Activated CD4-positive, alpha-beta T cell treated with anti-CD3 and anti-CD28 coated beads, Interleukin-2, Interleukin-6, amounts not matched to agents 100 ng/mL and 50 ng/mL, durations not matched to agents 16 hours and 8 hours (primary cell): ENCODE measurements around the gene TYMS.
A peak's percentile ranks its signal among the peaks of the same experiment; 100 is the strongest.

Source experiments
- DNase-seq: peaks from one replicate; pipeline ENCODE4 v3.0.0-alpha.2; 2020

The TYMS gene

GRCh38 chr18:657311-658000, at the start of gene TYMS:
Gene TYMS (plus strand): TSS chr18:657653. CDS start chr18:657743, 90 bp downstream.
- peak; percentile 82 for DNase-seq

GRCh38 chr18:607930-608329, 49.5 kb upstream of the TYMS start:
- DNase-seq = no peak

- DNase-seq = no peak
Measured at GRCh38 chr18:610214-610928, 47.1 kb upstream of the TYMS start.

DNA sequence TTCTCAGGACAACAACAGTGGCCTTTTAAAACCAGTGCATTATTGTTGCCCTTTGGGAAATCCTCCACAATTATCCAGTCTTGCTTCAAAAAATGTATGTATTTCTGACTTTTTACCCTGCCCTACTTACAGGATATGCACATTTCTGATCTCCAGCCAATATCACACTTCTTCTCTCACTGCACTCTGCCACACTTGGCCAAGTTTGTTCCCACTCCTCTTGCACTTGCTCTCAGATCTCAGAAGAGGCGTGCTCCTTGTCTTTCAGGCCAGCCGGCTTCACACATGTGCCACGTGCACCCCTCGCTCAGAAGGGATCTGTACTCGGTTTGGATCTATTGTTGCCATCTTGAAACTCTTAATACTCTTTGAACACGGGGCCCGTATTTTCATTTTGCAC, 45.3 kb upstream of the TYMS start:
- no peak for DNase-seq

DNA sequence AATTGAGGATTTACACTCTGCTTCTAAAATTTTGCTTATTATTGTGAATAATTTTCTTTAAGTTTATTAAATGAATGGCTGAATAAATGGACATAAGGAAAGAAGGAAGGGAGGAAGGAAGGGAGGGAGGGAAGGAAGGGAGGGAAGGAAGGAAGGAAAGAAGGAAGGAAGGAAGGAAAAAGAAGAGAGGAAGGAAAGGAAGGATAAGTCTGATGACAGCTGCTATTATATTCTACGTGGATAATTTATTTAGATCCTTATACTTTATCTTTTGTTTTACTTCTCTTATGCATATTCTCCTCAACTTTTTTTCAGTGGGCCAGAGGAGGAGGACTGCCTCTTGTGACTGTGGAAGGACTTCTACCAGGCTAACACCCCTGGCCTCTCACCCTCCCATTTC, 43.3 kb upstream of the TYMS start:
- no peak for DNase-seq

DNA sequence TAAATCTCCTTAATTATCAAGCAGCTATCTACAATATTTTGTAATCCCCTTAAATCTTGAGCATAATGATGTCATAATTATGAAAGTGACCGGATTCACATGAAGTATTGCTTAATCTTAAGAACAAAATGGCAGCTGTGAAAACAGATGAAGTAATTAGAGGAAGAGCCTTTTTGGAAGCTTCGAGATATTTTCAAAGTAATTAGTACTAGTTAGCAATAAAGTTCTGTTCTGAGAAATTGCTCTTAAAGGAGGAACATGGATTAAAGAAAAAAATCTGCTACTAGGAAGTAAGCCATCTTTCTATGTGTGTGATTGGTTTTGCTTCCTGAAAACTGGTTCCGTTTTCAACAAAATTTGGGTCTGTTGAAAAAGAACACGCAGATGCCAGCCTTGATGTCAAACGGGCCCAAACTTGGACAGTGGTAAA, 42.3 kb upstream of the TYMS start:
- no peak for DNase-seq

DNA sequence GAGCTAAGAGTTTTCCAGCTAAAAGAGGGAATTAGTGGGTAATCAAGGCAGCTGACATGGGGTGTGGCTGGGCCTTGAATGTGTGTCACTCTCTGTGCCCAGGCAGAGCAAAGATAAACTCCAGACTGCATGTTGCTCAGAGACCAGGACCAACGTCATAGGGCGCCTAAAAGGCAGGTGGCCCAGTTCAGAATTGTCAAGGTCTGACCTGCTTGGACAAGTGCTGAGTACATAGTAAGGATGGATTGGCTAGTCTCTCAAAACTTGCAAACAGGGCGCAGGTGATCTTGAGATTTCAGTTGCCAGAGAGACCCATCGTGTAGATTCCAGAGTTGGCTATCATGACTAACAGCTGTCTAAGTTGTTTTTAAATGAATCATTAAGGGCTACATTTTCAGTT, 41.7 kb upstream of the TYMS start:
- DNase-seq = no peak

DNA sequence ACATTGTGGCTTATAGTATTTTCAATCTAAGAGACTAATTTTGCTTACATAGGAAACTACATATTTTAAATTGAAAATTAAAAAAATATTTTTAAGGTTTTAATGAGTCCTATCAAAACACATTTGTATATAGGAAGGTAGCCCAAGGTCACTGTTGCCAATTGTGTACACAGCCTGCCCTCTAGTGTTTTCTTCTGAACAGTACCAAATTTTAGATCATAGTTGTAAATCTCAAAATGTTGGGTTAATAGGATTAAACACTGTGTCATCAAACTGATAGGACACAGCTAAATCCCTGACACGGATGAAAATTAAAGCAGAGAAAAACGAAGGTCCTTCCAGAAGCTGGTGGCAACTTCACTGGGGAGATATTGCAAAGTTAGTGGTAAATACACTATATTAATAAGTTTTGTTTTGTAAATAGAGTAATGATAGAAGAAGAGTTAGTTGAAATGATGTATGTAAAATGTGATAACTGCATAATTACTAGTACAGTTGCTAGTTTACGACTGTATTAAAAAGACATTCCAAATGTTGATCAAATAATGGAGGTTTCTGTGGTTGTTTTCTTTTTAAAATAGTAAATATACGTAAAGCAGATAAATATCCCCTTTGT, 41.0 kb upstream of the TYMS start:
- DNase-seq = peak; percentile 29

- DNase-seq = no peak
Measured at GRCh38 chr18:617970-618504, 39.4 kb upstream of the TYMS start.

GRCh38 chr18:618618-619017, 38.8 kb upstream of the TYMS start:
- no peak for DNase-seq

DNA sequence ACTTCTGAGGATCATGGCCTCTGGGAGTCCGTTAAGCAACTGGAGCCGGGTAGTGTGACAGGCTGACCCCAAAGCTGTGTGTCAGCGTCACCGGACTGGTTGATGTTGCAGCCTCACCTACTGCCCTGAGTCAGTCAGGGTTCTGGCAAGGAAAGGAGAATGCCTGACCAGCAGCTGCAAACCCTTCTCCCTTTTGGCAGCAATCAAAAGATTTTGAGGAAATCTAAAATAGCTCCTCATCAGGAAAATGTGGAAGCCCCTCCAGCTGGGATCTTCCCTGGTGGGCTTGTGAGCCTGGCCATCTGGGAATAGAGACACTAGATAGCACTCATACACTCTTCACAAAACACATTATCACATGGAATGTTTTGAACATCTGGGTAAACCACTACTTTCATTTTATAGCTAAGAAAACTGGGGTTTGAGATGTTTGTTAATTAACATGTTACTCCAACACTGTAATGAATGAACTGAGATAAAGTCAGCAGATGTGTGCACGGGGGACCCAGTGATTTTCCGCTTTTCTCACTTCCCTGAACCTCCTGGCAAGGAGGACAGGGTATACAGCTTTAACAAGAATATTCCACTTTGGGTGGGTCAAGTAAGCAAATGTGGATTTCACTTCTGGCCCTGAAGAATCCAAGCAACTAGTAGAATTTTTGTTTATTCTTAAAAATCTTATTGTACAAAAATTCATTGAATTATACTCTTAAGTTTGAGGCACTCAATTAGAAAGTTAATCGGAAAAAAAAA, 36.0 kb upstream of the TYMS start:
- DNase-seq = no peak

DNA sequence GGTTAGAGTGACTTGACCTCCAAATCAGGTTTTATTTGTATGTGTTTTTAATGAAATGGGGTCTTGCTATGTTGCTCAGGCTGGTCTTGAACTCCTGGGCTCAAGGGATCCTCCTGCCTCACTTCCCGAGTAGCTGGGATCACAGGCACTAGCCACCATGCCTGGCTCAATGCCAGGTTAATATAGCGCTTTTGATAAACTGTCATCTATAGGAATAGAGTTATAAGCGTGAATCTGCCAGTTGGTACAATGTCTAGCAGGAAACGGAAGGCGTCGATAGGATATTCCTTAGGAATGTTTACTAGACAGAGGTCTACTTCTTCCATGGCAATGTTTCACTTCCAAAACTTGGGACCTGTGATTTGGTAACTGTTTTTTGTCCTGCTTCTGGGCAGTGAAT, 35.2 kb upstream of the TYMS start:
- DNase-seq = no peak

GRCh38 chr18:623761-624620, 33.5 kb upstream of the TYMS start:
- peak; percentile 71 for DNase-seq

DNA sequence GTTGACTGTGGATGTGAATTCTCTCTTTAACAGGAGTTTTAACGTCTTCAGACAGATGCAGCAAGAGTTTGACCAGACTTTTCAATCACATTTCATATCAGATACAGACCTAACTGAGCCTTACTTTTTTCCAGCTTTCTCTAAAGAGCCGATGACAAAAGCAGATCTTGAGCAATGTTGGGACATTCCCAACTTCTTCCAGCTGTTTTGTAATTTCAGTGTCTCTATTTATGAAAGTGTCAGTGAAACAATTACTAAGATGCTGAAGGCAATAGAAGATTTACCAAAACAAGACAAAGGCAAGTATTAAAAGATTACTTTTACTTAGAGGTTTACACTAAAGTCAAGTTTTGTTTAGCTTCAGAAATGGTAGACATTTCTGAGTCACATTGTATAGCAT, 30.2 kb upstream of the TYMS start:
- no peak for DNase-seq

- DNase-seq = no peak
Measured at GRCh38 chr18:629269-630150, 27.9 kb upstream of the TYMS start.

DNA sequence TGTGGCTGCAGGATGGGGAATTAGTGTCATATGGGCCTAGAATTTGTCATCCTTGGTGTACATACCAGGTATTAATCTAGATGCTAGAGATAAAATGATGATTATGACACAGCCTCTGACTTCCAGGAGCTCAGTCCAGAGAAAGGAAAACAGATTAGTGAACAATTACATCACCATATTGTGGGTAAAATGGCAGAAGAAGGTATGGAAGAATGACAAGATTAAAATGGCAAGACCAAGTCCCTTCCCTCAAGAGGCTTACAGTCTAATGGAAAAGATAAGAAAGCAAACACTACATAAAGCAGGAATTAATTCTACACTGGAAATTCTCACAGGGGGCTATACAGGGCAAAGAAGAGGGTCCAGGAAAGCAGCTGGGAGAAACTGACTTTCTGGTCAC, 25.9 kb upstream of the TYMS start:
- no peak for DNase-seq

GRCh38 chr18:634551-635045, 22.9 kb upstream of the TYMS start:
- no peak for DNase-seq

GRCh38 chr18:635171-635570, 22.3 kb upstream of the TYMS start:
- no peak for DNase-seq

DNA sequence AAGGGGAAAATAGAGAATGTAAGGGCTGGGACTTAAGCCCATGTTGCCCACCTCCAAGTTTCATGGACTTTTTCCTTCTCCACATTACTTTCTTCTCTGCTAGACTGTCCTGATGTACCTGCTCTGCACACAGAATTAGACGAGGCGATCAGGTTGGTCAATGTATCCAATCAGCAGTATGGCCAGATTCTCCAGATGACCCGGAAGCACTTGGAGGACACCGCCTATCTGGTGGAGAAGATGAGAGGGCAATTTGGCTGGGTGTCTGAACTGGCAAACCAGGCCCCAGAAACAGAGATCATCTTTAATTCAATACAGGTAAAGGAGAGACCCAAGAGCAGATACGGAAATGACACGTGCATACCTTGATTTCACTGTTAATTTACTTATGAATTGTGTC, 16.2 kb upstream of the TYMS start:
- DNase-seq = no peak

DNA sequence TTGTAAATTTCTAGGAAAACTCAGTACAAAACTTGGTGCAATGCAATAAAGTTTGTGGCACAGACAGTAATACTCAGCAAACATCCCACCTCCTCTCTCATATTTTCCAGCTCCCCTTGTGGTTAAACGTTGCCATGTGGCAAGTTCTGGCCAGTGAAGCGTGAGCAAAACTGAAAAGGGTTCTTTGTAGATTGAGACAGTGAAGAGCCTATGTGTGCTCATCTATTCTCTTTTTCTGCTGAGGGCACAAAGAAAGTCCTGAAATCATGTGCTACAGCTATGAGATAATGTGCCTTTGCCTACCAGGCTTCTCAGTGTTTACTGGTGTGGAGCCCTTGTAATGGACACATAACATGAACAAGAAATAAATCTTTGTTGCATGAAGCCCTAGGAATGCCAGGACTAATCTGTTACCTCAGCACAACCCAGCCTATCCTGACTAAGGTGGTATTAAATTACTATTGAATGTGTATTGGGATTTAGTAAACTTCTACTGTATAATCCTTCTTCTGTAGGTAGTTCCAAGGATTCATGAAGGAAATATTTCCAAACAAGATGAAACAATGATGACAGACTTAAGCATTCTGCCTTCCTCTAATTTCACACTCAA, 13.0 kb upstream of the TYMS start:
- DNase-seq = peak; percentile 66

DNA sequence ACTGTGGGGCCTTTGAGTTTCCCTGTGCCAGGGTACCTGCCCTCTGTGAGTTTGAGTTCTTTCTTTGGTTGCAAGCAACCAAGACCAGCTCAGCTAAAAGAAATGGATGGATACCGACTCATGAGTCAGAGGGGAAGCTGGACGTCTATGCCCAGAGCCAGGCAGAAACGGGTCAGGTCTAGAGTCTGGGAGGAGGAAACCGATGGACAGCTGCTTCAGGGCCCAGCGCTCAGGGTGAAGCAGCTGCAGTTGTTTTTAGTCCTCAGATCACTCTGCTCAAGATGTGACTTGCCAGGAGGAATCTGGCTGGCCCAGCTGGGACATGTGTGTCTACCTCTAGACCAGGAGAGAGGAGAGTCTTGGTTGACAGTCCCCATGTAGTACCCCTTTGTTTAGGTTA, 10.1 kb upstream of the TYMS start:
- DNase-seq = no peak
